NT2/D1 (cell line): ENCODE results near the gene KRTAP3-1.

Experiments used
- SUZ12 ChIP-seq: IDR thresholded peaks from 2 replicates; pipeline ENCODE4 v1.6.1; 2011; ENCODE audit not compliant: insufficient read length, insufficient read depth; ENCODE audit errors: extremely low read depth
- YY1 ChIP-seq: IDR thresholded peaks from 2 replicates; pipeline ENCODE4 v1.6.1; 2011; ENCODE audit not compliant: insufficient read length, insufficient read depth
- ZNF274 ChIP-seq: IDR thresholded peaks from 2 replicates; pipeline ENCODE4 v1.6.1; 2011; ENCODE audit warnings: mild to moderate bottlenecking, low read depth, low read length

DNA sequence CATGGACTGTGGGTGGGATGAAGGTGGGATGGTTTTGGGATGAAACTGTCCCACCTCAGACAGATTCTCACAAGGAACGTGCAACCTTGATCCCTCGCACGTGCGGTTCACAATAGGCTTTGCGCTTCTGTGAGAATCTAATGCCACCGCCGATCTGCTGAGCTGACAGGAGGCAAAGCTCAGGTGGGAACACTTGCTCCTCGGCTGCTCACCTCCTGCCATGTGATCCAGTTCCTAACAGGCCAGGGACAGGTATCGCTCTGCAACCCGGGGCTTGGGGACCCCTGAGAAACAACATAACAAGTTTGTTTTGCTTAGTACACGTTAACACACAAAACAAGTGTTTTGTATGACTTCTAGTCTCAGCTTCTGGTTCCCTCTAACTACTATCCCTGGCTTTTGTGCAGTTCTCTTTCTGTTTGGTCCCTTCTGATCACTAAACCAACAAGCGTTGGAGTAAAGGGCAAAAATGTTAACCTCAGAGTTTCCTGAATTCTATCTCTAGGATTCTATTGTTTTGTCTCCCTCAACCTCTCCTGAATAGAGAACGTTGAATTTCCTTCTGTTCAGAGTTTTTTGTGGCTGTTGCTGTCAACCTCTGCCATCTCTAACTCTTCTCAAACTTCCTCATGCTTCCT, 7.8 kb upstream of the KRTAP3-1 start:
- no peak for TF ChIP-seq ZNF274
- TF ChIP-seq YY1: no peak
- no peak for TF ChIP-seq SUZ12
